GM12878 (cell line): ENCODE data around the gene CDON. TPM values are rescaled to one million over a fixed set of nuclear protein-coding genes. Genes with fewer than 3 reads are reported as not detected.

Source experiments
- CUX1 ChIP-seq: IDR thresholded peaks from 2 replicates; pipeline ENCODE4 v1.6.1; 2012; ENCODE audit warnings: improper control_type of control experiment, low read depth, low read length; ENCODE audit not compliant: insufficient replicate concordance
- FOXK2 ChIP-seq: fragments of 450-650 bp; IDR thresholded peaks from 2 replicates; pipeline ENCODE4 v1.6.1; 2017; ENCODE audit warnings: mild to moderate bottlenecking, moderate library complexity
- GABPA ChIP-seq: IDR thresholded peaks from 2 replicates; pipeline ENCODE4 v1.6.1; 2014; ENCODE audit warnings: antibody characterized with exemption, low read depth, mild to moderate bottlenecking, inconsistent platforms
- HSF1 ChIP-seq: fragments of 150-350 bp; IDR thresholded peaks from 2 replicates; pipeline ENCODE4 v1.6.1; 2014; ENCODE audit warnings: mild to moderate bottlenecking, low read depth, low read length
- IKZF1 ChIP-seq: fragments of 450-650 bp; conservative IDR thresholded peaks from 2 replicates; pipeline ENCODE4 v1.6.1; 2017; ENCODE audit warnings: antibody characterized with exemption, mild to moderate bottlenecking
- NFXL1 ChIP-seq: fragments of 450-650 bp; IDR thresholded peaks from 2 replicates; pipeline ENCODE4 v1.6.1; 2017; ENCODE audit warnings: antibody characterized with exemption, mild to moderate bottlenecking, borderline replicate concordance
- RFX5 ChIP-seq: IDR thresholded peaks from 2 replicates; pipeline ENCODE4 v1.6.1; 2011; ENCODE audit warnings: low read depth, low read length, improper control_type of control experiment
- TAF1 ChIP-seq: IDR thresholded peaks from 2 replicates; pipeline ENCODE4 v1.6.1; 2011; ENCODE audit warnings: mild to moderate bottlenecking, low read depth, low read length, borderline replicate concordance
- ZNF217 ChIP-seq: fragments of 450-650 bp; IDR thresholded peaks from 2 replicates; pipeline ENCODE4 v1.6.1; 2017; ENCODE audit warnings: antibody characterized with exemption, mild to moderate bottlenecking
- polyA plus RNA-seq, 11 experiments: library from polyadenylated mRNA; depleted of rRNA in 4 of 11; unstranded in 6 of 11; stranded (reverse) in 5 of 11; fragments of >200 nt; fragmentation: Nextera tagmentation in 4 of 11; fragmentation: Illumina TruSeq in 1 of 11; extraction: Ambion mirVana in 4 of 11; extraction: Trizol in 1 of 11; gene quantifications; 1 replicate in 1 of 11; 2 replicates in 10 of 11; pipeline versions ENCODE4 v1.2.1 to v1.2.3, GENCODE V29; 2011 to 2016; ENCODE audit warnings: inconsistent platforms in 2 of 11, missing spikeins in 2 of 11, low read depth in 1 of 11
- total RNA-seq, 4 experiments: library from RNA; depleted of rRNA in 3 of 4; stranded (reverse); fragments of >200 nt in 3 of 4; fragmentation: Illumina TruSeq in 1 of 4; extraction: Trizol in 1 of 4; gene quantifications; 2 replicates each; pipeline versions ENCODE4 v1.2.1 to v1.2.3, GENCODE V29; 2013 to 2021
- TF ChIP-seq, protein P1 (sequence below): fragments of 450-650 bp; IDR thresholded peaks from 2 replicates; pipeline ENCODE4 v1.6.1; 2017; ENCODE audit warnings: mild to moderate bottlenecking, moderate library complexity
- TF ChIP-seq, protein P2 (sequence below): fragments of 450-650 bp; IDR thresholded peaks from 2 replicates; pipeline ENCODE4 v1.6.1; 2017; ENCODE audit warnings: mild to moderate bottlenecking

The CDON gene
- total and polyA plus RNA-seq, 10 of the 15 experiments (the other 5 are each of a cell fraction or from before 2014, with no cell fraction given): 0.07 to 4.2 (median 0.36) TPM

- no peak for TF ChIP-seq CUX1
- no peak for TF ChIP-seq GABPA
- TF ChIP-seq, protein P1, sequence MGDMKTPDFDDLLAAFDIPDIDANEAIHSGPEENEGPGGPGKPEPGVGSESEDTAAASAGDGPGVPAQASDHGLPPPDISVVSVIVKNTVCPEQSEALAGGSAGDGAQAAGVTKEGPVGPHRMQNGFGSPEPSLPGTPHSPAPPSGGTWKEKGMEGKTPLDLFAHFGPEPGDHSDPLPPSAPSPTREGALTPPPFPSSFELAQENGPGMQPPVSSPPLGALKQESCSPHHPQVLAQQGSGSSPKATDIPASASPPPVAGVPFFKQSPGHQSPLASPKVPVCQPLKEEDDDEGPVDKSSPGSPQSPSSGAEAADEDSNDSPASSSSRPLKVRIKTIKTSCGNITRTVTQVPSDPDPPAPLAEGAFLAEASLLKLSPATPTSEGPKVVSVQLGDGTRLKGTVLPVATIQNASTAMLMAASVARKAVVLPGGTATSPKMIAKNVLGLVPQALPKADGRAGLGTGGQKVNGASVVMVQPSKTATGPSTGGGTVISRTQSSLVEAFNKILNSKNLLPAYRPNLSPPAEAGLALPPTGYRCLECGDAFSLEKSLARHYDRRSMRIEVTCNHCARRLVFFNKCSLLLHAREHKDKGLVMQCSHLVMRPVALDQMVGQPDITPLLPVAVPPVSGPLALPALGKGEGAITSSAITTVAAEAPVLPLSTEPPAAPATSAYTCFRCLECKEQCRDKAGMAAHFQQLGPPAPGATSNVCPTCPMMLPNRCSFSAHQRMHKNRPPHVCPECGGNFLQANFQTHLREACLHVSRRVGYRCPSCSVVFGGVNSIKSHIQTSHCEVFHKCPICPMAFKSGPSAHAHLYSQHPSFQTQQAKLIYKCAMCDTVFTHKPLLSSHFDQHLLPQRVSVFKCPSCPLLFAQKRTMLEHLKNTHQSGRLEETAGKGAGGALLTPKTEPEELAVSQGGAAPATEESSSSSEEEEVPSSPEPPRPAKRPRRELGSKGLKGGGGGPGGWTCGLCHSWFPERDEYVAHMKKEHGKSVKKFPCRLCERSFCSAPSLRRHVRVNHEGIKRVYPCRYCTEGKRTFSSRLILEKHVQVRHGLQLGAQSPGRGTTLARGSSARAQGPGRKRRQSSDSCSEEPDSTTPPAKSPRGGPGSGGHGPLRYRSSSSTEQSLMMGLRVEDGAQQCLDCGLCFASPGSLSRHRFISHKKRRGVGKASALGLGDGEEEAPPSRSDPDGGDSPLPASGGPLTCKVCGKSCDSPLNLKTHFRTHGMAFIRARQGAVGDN: no peak
- TF ChIP-seq, protein P2, sequence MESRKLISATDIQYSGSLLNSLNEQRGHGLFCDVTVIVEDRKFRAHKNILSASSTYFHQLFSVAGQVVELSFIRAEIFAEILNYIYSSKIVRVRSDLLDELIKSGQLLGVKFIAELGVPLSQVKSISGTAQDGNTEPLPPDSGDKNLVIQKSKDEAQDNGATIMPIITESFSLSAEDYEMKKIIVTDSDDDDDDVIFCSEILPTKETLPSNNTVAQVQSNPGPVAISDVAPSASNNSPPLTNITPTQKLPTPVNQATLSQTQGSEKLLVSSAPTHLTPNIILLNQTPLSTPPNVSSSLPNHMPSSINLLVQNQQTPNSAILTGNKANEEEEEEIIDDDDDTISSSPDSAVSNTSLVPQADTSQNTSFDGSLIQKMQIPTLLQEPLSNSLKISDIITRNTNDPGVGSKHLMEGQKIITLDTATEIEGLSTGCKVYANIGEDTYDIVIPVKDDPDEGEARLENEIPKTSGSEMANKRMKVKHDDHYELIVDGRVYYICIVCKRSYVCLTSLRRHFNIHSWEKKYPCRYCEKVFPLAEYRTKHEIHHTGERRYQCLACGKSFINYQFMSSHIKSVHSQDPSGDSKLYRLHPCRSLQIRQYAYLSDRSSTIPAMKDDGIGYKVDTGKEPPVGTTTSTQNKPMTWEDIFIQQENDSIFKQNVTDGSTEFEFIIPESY: no peak
- TF ChIP-seq IKZF1: no peak
- no peak for TF ChIP-seq HSF1
- no peak for TF ChIP-seq FOXK2
- TF ChIP-seq TAF1: no peak
- no peak for TF ChIP-seq NFXL1
- no peak for TF ChIP-seq RFX5
- TF ChIP-seq ZNF217: no peak
Observed at GRCh38 chr11:126006068-126006467, 56.6 kb downstream of the CDON start (continued).
